DMS53 (cell line): ENCODE measurements around the gene SERPINA4.

Source experiments
- DNase-seq: peaks from one replicate; lab custom pipeline; 2025; lab: John Stamatoyannopoulos, UW

The SERPINA4 gene

GRCh38 chr14:94615823-94616570, 54.8 kb downstream of the SERPINA4 start:
- DNase-seq = no peak

GRCh38 chr14:94617366-94617941, 56.2 kb downstream of the SERPINA4 start:
- DNase-seq = no peak

- DNase-seq = no peak
These were observed 57.0 kb downstream of the SERPINA4 start for GRCh38 chr14:94617988-94618822.

DNA sequence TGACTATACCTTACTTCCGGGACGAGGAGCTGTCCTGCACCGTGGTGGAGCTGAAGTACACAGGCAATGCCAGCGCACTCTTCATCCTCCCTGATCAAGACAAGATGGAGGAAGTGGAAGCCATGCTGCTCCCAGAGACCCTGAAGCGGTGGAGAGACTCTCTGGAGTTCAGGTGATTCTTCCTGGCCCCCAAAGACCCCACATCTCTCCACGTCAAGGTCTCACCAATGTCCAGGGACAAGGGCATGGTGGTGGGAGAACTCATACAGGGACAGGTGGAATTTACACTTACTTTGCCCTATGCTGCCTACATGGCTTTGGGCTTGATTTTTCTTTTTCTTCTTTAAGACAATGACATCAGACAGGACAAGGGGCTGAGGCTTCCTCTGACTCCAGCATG, 58.1 kb downstream of the SERPINA4 start:
- DNase-seq = no peak
